ENCODE measurements around the gene BICD2.

The BICD2 gene

DNA sequence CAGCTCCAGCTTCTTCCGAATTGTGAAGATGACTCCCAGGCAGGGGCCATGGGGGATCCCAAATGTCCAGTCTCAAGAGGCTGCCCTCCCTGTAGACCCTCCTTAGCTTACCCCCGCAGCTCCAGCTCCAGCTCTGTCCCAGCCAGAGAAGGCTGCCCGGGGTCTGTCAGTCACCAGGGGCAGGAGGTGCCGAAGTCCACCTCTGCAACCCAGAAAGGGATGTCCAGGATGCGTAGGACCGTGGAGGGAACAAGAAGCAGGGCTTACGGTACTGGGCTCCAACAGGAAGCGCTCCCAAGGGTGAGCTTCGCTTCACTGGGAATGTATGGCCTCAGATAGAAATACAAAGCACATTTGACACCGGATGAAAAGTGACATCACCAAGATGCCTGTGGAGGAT, 100.7 kb downstream of the BICD2 start:
- no peak overlapping the region for H3K4me3 ChIP-seq (ENCODE audit: low read depth, low read length)
- DNase-seq (ENCODE audit: low read depth) = no peak
- TF ChIP-seq, protein P1, sequence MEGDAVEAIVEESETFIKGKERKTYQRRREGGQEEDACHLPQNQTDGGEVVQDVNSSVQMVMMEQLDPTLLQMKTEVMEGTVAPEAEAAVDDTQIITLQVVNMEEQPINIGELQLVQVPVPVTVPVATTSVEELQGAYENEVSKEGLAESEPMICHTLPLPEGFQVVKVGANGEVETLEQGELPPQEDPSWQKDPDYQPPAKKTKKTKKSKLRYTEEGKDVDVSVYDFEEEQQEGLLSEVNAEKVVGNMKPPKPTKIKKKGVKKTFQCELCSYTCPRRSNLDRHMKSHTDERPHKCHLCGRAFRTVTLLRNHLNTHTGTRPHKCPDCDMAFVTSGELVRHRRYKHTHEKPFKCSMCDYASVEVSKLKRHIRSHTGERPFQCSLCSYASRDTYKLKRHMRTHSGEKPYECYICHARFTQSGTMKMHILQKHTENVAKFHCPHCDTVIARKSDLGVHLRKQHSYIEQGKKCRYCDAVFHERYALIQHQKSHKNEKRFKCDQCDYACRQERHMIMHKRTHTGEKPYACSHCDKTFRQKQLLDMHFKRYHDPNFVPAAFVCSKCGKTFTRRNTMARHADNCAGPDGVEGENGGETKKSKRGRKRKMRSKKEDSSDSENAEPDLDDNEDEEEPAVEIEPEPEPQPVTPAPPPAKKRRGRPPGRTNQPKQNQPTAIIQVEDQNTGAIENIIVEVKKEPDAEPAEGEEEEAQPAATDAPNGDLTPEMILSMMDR (IDR thresholded peaks at IDR 0.05; ENCODE audit: insufficient read depth, low read depth, low read length, missing control alignments) = no peak

DNA sequence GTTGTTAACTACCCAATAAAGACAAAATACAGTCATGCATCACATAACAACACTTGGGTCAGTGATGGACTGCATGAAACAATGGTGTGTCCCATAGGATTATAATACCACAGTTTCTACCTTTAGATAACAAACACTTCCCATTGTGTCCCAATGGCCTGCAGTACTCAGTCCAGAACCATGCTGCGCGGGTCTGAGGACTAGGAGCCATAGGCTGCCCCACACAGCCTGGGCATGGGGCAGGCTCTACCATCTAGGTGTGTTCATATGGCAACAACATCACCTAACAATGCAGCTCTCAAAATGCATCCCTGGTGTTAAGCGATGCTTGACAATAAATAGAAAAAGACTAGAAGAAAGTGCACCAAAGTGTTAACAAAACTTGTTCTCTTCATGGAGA, 101.5 kb downstream of the BICD2 start:
- TF ChIP-seq, protein P1 (IDR thresholded peaks at IDR 0.05; ENCODE audit: insufficient read depth, low read depth, low read length, missing control alignments) = no peak
- no peak for DNase-seq (ENCODE audit: low read depth)
- no peak overlapping the region for H3K4me3 ChIP-seq (ENCODE audit: low read depth, low read length)

DNA sequence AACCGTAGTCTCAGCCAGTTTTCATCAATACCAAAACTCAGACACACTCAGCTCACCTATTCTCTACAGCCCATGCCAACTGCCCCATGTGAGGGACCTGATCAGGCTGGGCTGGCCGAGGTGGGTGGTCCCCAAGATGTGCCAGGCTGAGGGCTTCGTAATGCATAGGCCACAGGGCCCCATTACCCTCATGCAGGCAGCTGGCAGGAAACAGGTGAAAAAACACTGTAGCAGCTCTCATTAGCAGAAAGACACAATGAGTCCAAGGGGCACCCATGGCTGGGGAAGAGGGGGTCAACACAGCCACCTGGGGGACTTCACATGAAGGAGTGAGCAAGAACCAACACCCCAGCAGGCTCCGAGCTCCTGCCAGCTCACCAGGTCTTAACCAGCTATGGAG, 102.9 kb downstream of the BICD2 start:
- no peak overlapping the region for H3K4me3 ChIP-seq (ENCODE audit: low read depth, low read length)
- no peak for DNase-seq (ENCODE audit: low read depth)
- TF ChIP-seq, protein P1 (IDR thresholded peaks at IDR 0.05; ENCODE audit: insufficient read depth, low read depth, low read length, missing control alignments) = no peak

Measured in GM12865 (cell line).